Amniotic stem cell (primary cell): ENCODE data around the gene ACTBL2.
"Not testable (repeated sequence)": the region's sequence is repeated elsewhere in the genome, so short reads cannot be mapped to it uniquely, and the experiment has no call there.

Experiments
- DNase-seq: peaks from one replicate; lab custom pipeline; 2025; lab: John Stamatoyannopoulos, UW

Gene ACTBL2

GRCh38 chr5:57482671-57483106 lies at the start of gene ACTBL2:
ACTBL2 (minus strand) TSS chr5:57482811; CDS start chr5:57482707, 104 bp downstream.
- DNase-seq = no peak

GRCh38 chr5:57531333-57531732 lies 48.7 kb upstream of the ACTBL2 start:
- no peak for DNase-seq

- DNase-seq = no peak
Observed at GRCh38 chr5:57529864-57530263, 47.3 kb upstream of the ACTBL2 start.

GRCh38 chr5:57527870-57528269 lies 45.3 kb upstream of the ACTBL2 start:
- DNase-seq = no peak

GRCh38 chr5:57524348-57525060 lies 41.9 kb upstream of the ACTBL2 start:
- no peak for DNase-seq

- not testable (repeated sequence) for DNase-seq
Observed at GRCh38 chr5:57522477-57522876, 39.9 kb upstream of the ACTBL2 start.

GRCh38 chr5:57518415-57518814 lies 35.8 kb upstream of the ACTBL2 start:
- DNase-seq = not testable (repeated sequence)

GRCh38 chr5:57517250-57517649 lies 34.6 kb upstream of the ACTBL2 start:
- DNase-seq = no peak

- no peak for DNase-seq
Observed at GRCh38 chr5:57513785-57514184, 31.2 kb upstream of the ACTBL2 start.

GRCh38 chr5:57511321-57511720 lies 28.7 kb upstream of the ACTBL2 start:
- DNase-seq = no peak

- DNase-seq = no peak
Observed at GRCh38 chr5:57509501-57510260, 27.1 kb upstream of the ACTBL2 start.

- DNase-seq = no peak
Observed at GRCh38 chr5:57508211-57508610, 25.6 kb upstream of the ACTBL2 start.

GRCh38 chr5:57505272-57506200 lies 22.9 kb upstream of the ACTBL2 start:
- DNase-seq = no peak

GRCh38 chr5:57504357-57504756 lies 21.7 kb upstream of the ACTBL2 start:
- no peak for DNase-seq

- DNase-seq = no peak
Observed at GRCh38 chr5:57503433-57503832, 20.8 kb upstream of the ACTBL2 start.

- no peak for DNase-seq
Observed at GRCh38 chr5:57501414-57502201, 19.0 kb upstream of the ACTBL2 start.

GRCh38 chr5:57499262-57500050 lies 16.8 kb upstream of the ACTBL2 start:
- DNase-seq = peak; percentile 39

GRCh38 chr5:57497733-57498132 lies 15.1 kb upstream of the ACTBL2 start:
- DNase-seq = no peak

GRCh38 chr5:57495285-57496086 lies 12.9 kb upstream of the ACTBL2 start:
- no peak for DNase-seq
